ENCODE measurements around the gene OR10A4. TPM values are rescaled to one million over a fixed set of nuclear protein-coding genes. Genes with fewer than 3 reads are reported as not detected.

The OR10A4 gene, protein sequence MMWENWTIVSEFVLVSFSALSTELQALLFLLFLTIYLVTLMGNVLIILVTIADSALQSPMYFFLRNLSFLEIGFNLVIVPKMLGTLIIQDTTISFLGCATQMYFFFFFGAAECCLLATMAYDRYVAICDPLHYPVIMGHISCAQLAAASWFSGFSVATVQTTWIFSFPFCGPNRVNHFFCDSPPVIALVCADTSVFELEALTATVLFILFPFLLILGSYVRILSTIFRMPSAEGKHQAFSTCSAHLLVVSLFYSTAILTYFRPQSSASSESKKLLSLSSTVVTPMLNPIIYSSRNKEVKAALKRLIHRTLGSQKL
- total RNA-seq = not detected

DNA sequence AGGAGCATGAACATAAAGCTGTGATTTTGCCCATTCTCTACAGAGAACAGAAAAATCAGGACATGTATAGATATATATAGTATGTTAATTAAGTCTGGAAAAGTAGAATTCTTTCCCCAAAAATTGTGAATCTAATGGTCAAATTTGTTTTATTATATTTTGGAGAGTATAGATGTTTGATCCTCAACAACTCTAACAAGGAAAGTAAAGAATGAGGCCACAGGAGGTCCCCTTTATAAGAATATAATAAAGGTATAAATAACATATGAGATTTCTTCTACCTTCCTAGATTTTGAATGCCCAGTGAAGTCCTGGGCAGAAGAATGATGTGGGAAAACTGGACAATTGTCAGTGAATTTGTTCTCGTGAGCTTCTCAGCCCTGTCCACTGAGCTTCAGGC, at the start of gene OR10A4:
Gene OR10A4, plus strand, starts transcription at position 301 of the 400 bp plus-strand sequence. Its CDS starts 23 bp downstream, at position 324.
- H3K4me1 ChIP-seq (replicated peaks) = no peaks in the 10 kb centered on the region
- no peaks in the 10 kb centered on the region for H3K9me3 ChIP-seq
- no peak for DNase-seq (ENCODE audit: low spot score)
- 89% methylated on average over 1 of the region's 1 CpG for WGBS
- no peaks in the 10 kb centered on the region for H3K27me3 ChIP-seq (replicated peaks; ENCODE audit: insufficient read depth)
- no peak within 1 kb of the TSS for H3K4me3 ChIP-seq
- TF ChIP-seq, protein P1, sequence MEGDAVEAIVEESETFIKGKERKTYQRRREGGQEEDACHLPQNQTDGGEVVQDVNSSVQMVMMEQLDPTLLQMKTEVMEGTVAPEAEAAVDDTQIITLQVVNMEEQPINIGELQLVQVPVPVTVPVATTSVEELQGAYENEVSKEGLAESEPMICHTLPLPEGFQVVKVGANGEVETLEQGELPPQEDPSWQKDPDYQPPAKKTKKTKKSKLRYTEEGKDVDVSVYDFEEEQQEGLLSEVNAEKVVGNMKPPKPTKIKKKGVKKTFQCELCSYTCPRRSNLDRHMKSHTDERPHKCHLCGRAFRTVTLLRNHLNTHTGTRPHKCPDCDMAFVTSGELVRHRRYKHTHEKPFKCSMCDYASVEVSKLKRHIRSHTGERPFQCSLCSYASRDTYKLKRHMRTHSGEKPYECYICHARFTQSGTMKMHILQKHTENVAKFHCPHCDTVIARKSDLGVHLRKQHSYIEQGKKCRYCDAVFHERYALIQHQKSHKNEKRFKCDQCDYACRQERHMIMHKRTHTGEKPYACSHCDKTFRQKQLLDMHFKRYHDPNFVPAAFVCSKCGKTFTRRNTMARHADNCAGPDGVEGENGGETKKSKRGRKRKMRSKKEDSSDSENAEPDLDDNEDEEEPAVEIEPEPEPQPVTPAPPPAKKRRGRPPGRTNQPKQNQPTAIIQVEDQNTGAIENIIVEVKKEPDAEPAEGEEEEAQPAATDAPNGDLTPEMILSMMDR (IDR thresholded peaks at IDR 0.05) = no peak
- TF ChIP-seq POLR2AphosphoS5 (IDR thresholded peaks at IDR 0.05) (no peak), POLR2A (IDR thresholded peaks at IDR 0.05) (no peak)
- no peaks in the 10 kb centered on the region for H3K36me3 ChIP-seq
- no peak within 1 kb of the TSS for H3K27ac ChIP-seq
- intact Hi-C loops (cut with DNase I) = no loop called here

DNA sequence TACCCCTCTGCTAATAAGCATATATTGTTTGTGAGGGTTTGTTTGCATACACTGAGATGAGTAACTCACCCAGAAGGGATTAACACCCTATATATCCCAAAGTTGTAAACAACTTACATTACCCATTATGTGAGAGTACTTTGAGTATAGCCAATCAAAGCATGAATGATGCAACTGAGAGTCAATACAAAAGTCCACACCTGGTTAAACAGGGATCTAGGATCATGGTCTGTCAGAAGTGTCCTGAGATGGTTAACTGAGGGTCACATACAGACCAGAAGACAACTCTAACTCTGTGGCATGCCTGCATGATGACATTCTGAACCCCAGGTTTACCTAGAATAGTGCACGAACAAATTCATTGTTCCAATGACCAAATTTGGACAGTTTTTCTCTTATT, 48.3 kb upstream of the OR10A4 start:
- DNase-seq (ENCODE audit: low spot score) = no peak
- H3K4me1 ChIP-seq (replicated peaks) = no peaks in the 10 kb centered on the region
- no peaks in the 10 kb centered on the region for H3K9me3 ChIP-seq
- intact Hi-C loops (cut with DNase I) = no loop called here
- H3K4me3 ChIP-seq = no peak overlapping the region
- H3K27me3 ChIP-seq (replicated peaks; ENCODE audit: insufficient read depth) = no peaks in the 10 kb centered on the region
- no peaks in the 10 kb centered on the region for H3K36me3 ChIP-seq
- 77% methylated on average over 1 of the region's 1 CpG for WGBS
- no peak overlapping the region for H3K27ac ChIP-seq
- TF ChIP-seq, protein P1 (IDR thresholded peaks at IDR 0.05) = no peak
- TF ChIP-seq POLR2AphosphoS5 (IDR thresholded peaks at IDR 0.05) (no peak), POLR2A (IDR thresholded peaks at IDR 0.05) (no peak)

DNA sequence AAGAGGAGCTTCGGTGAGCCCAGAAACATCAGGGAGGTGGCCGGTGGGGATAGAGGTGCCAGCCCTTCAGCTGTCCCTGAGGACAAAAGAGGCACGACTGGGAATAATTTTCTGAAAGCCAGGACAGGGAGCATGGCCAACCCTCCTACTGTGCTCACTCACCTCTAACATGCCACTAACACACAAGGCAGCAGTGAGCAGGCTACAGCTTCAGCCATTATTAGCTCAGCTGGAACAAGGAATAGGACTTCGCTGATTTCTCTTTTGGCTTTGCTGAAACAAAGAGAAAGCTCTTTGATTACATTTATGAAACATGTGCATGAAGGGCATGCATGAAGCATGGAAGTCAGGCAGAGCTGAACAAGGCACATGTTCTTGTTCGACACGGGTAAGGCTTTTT, 43.1 kb upstream of the OR10A4 start:
- no peak overlapping the region for H3K4me3 ChIP-seq
- no peak for DNase-seq (ENCODE audit: low spot score)
- intact Hi-C loops (cut with DNase I) = no loop called here
- no peaks in the 10 kb centered on the region for H3K27me3 ChIP-seq (replicated peaks; ENCODE audit: insufficient read depth)
- no peaks in the 10 kb centered on the region for H3K4me1 ChIP-seq (replicated peaks)
- TF ChIP-seq POLR2AphosphoS5 (IDR thresholded peaks at IDR 0.05) (no peak), POLR2A (IDR thresholded peaks at IDR 0.05) (no peak)
- TF ChIP-seq, protein P1 (IDR thresholded peaks at IDR 0.05) = no peak
- WGBS = 65% methylated on average over 6 of the region's 6 CpGs
- no peaks in the 10 kb centered on the region for H3K9me3 ChIP-seq
- H3K27ac ChIP-seq = no peak overlapping the region
- no peaks in the 10 kb centered on the region for H3K36me3 ChIP-seq

DNA sequence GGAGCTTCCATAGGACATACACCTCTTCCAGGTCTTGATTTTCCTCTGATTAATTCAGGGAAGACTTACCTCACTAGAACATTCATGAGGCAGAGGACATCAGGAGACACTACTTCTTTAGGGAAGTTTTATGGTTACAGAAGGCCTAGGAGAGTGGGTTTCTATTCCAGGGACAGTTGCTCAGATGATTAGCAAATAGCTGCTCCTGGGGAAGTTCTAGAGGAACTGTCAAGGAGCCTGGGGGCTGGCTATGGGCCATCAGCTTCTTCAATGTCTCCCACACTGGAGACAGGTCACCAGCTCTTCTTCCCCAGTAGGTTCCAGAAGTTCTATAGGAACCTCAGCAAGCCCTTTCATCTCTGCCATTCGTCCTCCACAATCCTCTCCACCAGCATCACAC, 42.4 kb upstream of the OR10A4 start:
- no peaks in the 10 kb centered on the region for H3K27me3 ChIP-seq (replicated peaks; ENCODE audit: insufficient read depth)
- intact Hi-C loops (cut with DNase I) = no loop called here
- H3K4me3 ChIP-seq = no peak overlapping the region
- no peaks in the 10 kb centered on the region for H3K9me3 ChIP-seq
- no peaks in the 10 kb centered on the region for H3K4me1 ChIP-seq (replicated peaks)
- no peak overlapping the region for H3K27ac ChIP-seq
- no peaks in the 10 kb centered on the region for H3K36me3 ChIP-seq
- TF ChIP-seq POLR2AphosphoS5 (IDR thresholded peaks at IDR 0.05) (no peak), POLR2A (IDR thresholded peaks at IDR 0.05) (no peak)
- TF ChIP-seq, protein P1 (IDR thresholded peaks at IDR 0.05) = no peak
- DNase-seq (ENCODE audit: low spot score) = no peak
- 70% methylated on average over 1 of the region's 1 CpG for WGBS

DNA sequence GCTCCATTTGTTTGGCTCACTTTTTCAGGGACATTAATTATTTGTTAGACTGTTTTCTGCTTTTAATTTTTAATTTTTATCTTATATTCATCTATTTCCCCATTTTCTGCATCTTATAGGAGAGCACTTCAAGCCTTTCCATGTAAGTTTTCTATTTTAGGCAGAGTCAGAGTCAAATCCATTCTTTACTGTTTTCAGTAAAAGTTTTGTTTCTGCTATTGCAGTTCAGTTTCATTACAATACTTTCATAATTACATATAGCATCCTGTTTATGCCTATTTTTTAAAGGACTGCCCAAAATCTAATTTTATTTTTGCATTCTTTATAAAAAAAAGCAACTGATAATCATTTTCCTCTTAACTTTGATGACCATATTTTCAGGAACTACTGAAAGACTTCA, 34.7 kb upstream of the OR10A4 start:
- H3K27ac ChIP-seq = no peak overlapping the region
- DNase-seq (ENCODE audit: low spot score) = no peak
- TF ChIP-seq POLR2A (IDR thresholded peaks at IDR 0.05) (no peak), POLR2AphosphoS5 (IDR thresholded peaks at IDR 0.05) (no peak)
- TF ChIP-seq, protein P1 (IDR thresholded peaks at IDR 0.05) = no peak
- H3K4me1 ChIP-seq (replicated peaks) = no peaks in the 10 kb centered on the region
- H3K36me3 ChIP-seq = no peaks in the 10 kb centered on the region
- no peaks in the 10 kb centered on the region for H3K9me3 ChIP-seq
- no peaks in the 10 kb centered on the region for H3K27me3 ChIP-seq (replicated peaks; ENCODE audit: insufficient read depth)
- intact Hi-C loops (cut with DNase I) = no loop called here
- no peak overlapping the region for H3K4me3 ChIP-seq
